HG03135 (cell line): ENCODE data around the gene OTOG.

ENCODE experiments used
- ATAC-seq: cut with Tn5 transposase; IDR thresholded peaks from one replicate; pipeline ENCODE4 v1.9.1; 2021; ENCODE audit warnings: mild to moderate bottlenecking, moderate library complexity; ENCODE audit not compliant: unreplicated experiment

OTOG gene

GRCh38 chr11:17516551-17517150, 30.4 kb upstream of the OTOG start:
- ATAC-seq, result no peak

DNA sequence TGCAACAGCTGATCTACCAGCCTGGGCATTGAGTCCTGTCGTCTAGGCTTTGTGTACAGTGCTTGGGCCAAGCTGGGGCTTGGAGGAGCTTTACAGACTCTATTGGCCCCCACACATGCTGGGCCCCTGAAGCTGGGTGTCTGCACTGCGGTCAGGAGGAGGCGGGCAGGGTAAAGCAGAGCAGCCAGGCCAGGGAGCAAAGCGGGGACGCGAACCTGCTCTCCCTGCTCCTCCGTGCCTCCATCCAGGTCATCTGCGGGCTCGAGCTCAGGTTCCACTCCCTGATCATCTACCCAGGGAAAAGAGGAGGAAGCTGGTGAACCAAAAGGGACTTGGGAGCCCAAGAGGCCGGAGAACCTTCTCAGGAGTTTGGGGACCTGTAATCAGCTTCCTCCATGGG, 29.9 kb upstream of the OTOG start:
- ATAC-seq, result no peak

GRCh38 chr11:17518366-17518765, 28.7 kb upstream of the OTOG start:
- ATAC-seq, result no peak

- no peak for ATAC-seq
These were observed 27.8 kb upstream of the OTOG start for GRCh38 chr11:17519061-17519885.

GRCh38 chr11:17521106-17521900, 25.8 kb upstream of the OTOG start:
- no peak for ATAC-seq

- ATAC-seq, result no peak
These were observed 24.4 kb upstream of the OTOG start for GRCh38 chr11:17522655-17523054.

GRCh38 chr11:17524221-17524620, 22.8 kb upstream of the OTOG start:
- ATAC-seq, result no peak

DNA sequence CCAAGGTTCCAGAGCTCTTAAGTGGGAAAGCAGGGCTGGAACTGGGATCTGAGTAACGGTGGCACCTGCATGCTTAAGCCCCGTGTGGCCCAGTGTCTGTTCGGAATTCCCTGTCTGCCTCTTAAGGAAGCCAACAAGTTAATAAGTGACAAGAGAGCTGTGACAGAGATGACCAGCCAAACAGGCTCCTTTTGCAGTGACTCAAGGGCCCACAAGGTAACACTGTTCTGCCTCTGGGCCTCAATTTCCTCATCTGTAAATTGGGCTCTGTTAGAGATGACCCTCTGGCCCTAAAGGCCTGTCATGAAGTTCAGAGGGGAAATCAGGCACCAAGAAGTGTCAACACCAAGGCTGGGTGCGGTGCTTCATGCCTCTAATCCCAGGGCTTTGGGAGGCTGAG, 21.5 kb upstream of the OTOG start:
- no peak for ATAC-seq

DNA sequence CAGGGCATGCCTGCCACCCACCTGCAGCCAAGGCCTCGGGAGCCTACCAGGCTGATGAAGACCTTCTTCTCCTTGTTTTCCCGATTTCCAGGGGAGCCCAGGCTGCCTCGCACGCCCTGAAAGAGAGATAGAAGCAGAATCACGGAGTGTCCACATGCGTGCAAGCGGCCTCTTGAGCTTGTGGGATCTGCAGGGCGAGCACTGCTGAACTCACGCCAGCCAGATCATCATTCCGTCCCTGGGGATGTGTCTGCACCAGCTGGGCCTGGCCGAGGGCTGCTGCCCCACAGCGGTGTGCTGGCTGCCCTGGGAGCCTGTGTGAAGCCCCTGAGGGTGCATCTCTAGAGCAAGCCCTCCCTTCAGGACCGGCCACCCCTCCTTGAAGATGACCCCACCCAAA, 20.7 kb upstream of the OTOG start:
- ATAC-seq, result no peak

- ATAC-seq, result no peak
These were observed 20.0 kb upstream of the OTOG start for GRCh38 chr11:17526931-17527627.

- ATAC-seq, result no peak
These were observed 19.4 kb upstream of the OTOG start for GRCh38 chr11:17527628-17527995.

DNA sequence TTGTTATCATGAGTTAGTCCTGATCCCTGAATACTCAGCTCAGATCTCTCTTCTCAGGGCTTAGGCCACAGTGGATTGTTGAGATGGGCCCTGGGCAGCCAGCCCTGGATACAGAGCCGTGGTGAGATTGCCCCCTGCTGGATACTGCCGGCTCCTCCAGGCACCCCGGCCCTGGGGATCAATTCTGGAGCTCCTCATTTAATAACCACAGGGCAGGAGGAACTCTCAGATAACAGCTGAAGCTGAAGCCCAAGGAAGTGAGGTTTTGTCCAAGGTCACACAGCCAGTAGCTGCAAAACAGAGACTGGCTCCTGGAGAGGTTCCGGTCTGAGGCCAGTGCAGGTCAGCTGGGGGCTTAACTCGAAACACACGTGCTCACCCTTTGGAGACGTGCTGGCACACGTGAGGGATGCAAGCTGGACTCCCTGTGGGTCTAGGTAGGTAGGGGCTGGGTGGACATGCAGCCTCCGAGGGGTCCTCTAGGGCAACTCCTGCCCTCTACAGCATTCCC, 18.8 kb upstream of the OTOG start:
- ATAC-seq, result no peak

GRCh38 chr11:17528906-17529843, 17.9 kb upstream of the OTOG start:
- ATAC-seq, result no peak

GRCh38 chr11:17529844-17530185, 17.2 kb upstream of the OTOG start:
- ATAC-seq, result no peak

GRCh38 chr11:17531071-17531600, 15.9 kb upstream of the OTOG start:
- no peak for ATAC-seq

GRCh38 chr11:17531636-17532113, 15.4 kb upstream of the OTOG start:
- no peak for ATAC-seq

- no peak for ATAC-seq
These were observed 14.3 kb upstream of the OTOG start for GRCh38 chr11:17532784-17533183.

- no peak for ATAC-seq
These were observed 13.7 kb upstream of the OTOG start for GRCh38 chr11:17533341-17533740.

GRCh38 chr11:17533778-17534415, 13.2 kb upstream of the OTOG start:
- ATAC-seq, result no peak
